ENCODE data around the gene STIM2.

DNA sequence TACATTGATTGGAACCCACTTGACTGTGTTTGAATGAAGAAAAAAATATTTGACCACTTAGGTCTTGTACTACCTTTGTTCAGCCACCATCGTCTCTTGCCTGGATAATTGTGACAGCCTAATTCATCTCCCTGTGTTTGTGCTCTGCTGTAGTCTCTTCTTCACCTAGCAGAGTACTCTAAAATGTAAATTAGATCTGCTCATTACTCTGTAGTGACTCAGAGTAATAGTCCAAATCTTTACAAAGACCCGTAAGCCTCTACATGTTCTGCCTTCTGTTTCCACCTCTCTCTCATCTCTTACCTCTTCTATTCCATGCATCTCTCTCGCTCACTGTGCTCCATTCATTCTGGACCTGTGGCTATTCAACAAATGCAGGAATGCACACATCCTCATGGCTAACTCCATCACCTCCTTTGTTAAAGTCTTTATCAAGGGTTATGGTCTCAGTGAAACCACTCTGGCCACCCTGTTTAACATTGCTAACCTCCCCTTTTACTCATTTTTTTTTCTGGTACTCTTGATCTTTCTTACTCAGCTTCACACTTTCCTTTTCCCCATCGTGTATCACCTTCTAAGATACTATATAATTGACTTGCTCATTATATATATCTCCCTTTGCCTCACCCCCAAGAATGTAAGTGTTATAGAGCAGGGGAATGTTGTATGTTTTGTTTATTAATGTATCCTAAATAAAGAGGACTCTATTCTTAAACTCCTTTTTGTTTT lies 98.4 kb downstream of the STIM2 start:
- TF ChIP-seq CTCF (conservative IDR thresholded peaks at IDR 0.05; ENCODE audit: low read depth, low read length) (no peak), EZH2phosphoT487 (IDR thresholded peaks at IDR 0.05; ENCODE audit: borderline replicate concordance, low read length) (no peak), EZH2 (IDR thresholded peaks at IDR 0.05; ENCODE audit: low read length, unreplicated experiment) (no peak)

Measured in PC-3 (cell line).